Measurements from ENCODE around the gene COL1A1.

COL1A1 gene

GRCh38 chr17:50162466-50163254, 38.8 kb downstream of the COL1A1 start:
- TF ChIP-seq POLR2A (IDR thresholded peaks at IDR 0.05; ENCODE audit: low read length): no peak
- TF ChIP-seq GATA1 (IDR thresholded peaks at IDR 0.05; ENCODE audit: low read depth, low read length): no peak
- DNase-seq: no peak

- no peak for DNase-seq
- TF ChIP-seq GATA1 (IDR thresholded peaks at IDR 0.05; ENCODE audit: low read depth, low read length) (no peak), POLR2A (IDR thresholded peaks at IDR 0.05; ENCODE audit: low read length) (no peak)
These were observed 39.5 kb downstream of the COL1A1 start for GRCh38 chr17:50161911-50162288.

GRCh38 chr17:50161023-50161910, 40.2 kb downstream of the COL1A1 start:
- TF ChIP-seq GATA1 (IDR thresholded peaks at IDR 0.05; ENCODE audit: low read depth, low read length) (no peak), POLR2A (IDR thresholded peaks at IDR 0.05; ENCODE audit: low read length) (no peak)

GRCh38 chr17:50157891-50158290, 43.5 kb downstream of the COL1A1 start:
- DNase-seq: no peak
- no peak for TF ChIP-seq GATA1 (IDR thresholded peaks at IDR 0.05; ENCODE audit: low read depth, low read length)
- no peak for TF ChIP-seq POLR2A (IDR thresholded peaks at IDR 0.05; ENCODE audit: low read length)

More at GRCh38 chr17:50161023-50161910, 40.2 kb downstream of the COL1A1 start:
- DNase-seq: peak; percentile 88 to 92

- peak in 1 of 2 experiments; percentile 39 for DNase-seq
These were observed 46.2 kb downstream of the COL1A1 start for GRCh38 chr17:50155115-50155819.

GRCh38 chr17:50154604-50155003, 46.8 kb downstream of the COL1A1 start:
- peak in 1 of 2 experiments; percentile 28 for DNase-seq
- TF ChIP-seq POLR2A (IDR thresholded peaks at IDR 0.05; ENCODE audit: low read length): no peak
- TF ChIP-seq GATA1 (IDR thresholded peaks at IDR 0.05; ENCODE audit: low read depth, low read length): no peak

More at GRCh38 chr17:50155115-50155819, 46.2 kb downstream of the COL1A1 start:
- TF ChIP-seq GATA1 (IDR thresholded peaks at IDR 0.05; ENCODE audit: low read depth, low read length): no peak
- no peak for TF ChIP-seq POLR2A (IDR thresholded peaks at IDR 0.05; ENCODE audit: low read length)

- no peak for TF ChIP-seq GATA1 (IDR thresholded peaks at IDR 0.05; ENCODE audit: low read depth, low read length)
- peak; percentile 50 for TF ChIP-seq POLR2A (IDR thresholded peaks at IDR 0.05; ENCODE audit: low read length)
- DNase-seq: peak; percentile 89 to 92
These were observed 47.5 kb downstream of the COL1A1 start for GRCh38 chr17:50153650-50154575.

- TF ChIP-seq GATA1 (IDR thresholded peaks at IDR 0.05; ENCODE audit: low read depth, low read length) (no peak), POLR2A (IDR thresholded peaks at IDR 0.05; ENCODE audit: low read length) (no peak)
- peak in 1 of 2 experiments; percentile 34 for DNase-seq
These were observed 48.7 kb downstream of the COL1A1 start for GRCh38 chr17:50152736-50153135.

- TF ChIP-seq POLR2A (IDR thresholded peaks at IDR 0.05; ENCODE audit: low read length) (no peak), GATA1 (IDR thresholded peaks at IDR 0.05; ENCODE audit: low read depth, low read length) (no peak)
- peak; percentile 78 to 80 for DNase-seq
These were observed 49.4 kb downstream of the COL1A1 start for GRCh38 chr17:50151937-50152547.

- DNase-seq: peak; percentile 83 to 89
- TF ChIP-seq POLR2A (IDR thresholded peaks at IDR 0.05; ENCODE audit: low read length) (no peak), GATA1 (IDR thresholded peaks at IDR 0.05; ENCODE audit: low read depth, low read length) (no peak)
These were observed 50.1 kb downstream of the COL1A1 start for GRCh38 chr17:50151041-50151936.

- no peak for DNase-seq
- no peak for TF ChIP-seq GATA1 (IDR thresholded peaks at IDR 0.05; ENCODE audit: low read depth, low read length)
- peak; percentile 9 for TF ChIP-seq POLR2A (IDR thresholded peaks at IDR 0.05; ENCODE audit: low read length)
These were observed 50.9 kb downstream of the COL1A1 start, which contains the start of gene PPP1R9B for GRCh38 chr17:50150354-50151040. TSS of gene PPP1R9B (minus strand) at chr17:50150677. CDS start at chr17:50150513, 164 bp downstream.

All from erythroblast (primary cell).